C4-2B (cell line): ENCODE measurements around the gene DOCK3.

Experiments
- H3K27ac ChIP-seq: fragments of 450-650 bp; 2 replicates; pipeline ENCODE4 v1.5.1; 2017
- ZFX ChIP-seq: fragments of 450-650 bp; IDR thresholded peaks from 2 replicates; pipeline ENCODE4 v1.6.1; 2017
- TF ChIP-seq, protein P1 (sequence below): fragments of 450-650 bp; conservative IDR thresholded peaks from 2 replicates; pipeline ENCODE4 v1.5.1; 2017; ENCODE audit warnings: mild to moderate bottlenecking

Gene DOCK3

DNA sequence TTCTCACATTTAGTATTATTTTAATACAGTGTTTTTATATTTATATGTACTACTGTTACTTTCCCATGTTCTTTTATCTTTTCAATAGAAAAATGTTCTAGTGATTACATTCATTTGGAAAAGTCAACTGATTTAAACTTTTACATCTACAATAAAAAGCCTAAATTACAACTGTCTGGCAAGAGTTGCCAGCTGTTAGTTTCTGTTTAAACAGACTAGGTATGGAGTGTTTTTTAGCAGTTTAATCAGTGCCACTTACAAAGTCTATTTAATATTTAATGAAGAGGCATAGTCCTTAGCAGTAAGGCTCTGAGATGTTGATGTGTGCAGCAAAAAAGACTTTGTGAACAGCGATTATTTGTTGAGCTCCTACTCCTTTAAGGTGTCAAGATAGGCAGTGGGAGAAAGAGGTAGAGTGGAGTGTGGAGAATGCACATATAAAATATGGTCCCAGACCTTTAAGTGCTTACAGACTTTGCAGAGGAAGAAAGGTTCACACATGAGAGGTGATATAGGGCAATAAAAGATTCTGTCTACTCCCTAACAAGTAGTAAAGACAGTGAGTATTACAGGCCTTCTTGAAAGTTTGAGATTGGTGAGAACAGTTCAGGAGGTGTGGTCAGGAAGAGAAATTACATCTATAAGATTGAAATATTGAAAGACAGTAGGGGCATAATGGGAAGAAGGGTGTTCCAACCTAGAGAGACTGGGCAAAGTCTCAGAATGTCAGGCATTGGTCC lies 320.5 kb downstream of the DOCK3 start:
- TF ChIP-seq, protein P1, sequence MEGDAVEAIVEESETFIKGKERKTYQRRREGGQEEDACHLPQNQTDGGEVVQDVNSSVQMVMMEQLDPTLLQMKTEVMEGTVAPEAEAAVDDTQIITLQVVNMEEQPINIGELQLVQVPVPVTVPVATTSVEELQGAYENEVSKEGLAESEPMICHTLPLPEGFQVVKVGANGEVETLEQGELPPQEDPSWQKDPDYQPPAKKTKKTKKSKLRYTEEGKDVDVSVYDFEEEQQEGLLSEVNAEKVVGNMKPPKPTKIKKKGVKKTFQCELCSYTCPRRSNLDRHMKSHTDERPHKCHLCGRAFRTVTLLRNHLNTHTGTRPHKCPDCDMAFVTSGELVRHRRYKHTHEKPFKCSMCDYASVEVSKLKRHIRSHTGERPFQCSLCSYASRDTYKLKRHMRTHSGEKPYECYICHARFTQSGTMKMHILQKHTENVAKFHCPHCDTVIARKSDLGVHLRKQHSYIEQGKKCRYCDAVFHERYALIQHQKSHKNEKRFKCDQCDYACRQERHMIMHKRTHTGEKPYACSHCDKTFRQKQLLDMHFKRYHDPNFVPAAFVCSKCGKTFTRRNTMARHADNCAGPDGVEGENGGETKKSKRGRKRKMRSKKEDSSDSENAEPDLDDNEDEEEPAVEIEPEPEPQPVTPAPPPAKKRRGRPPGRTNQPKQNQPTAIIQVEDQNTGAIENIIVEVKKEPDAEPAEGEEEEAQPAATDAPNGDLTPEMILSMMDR = no peak
- TF ChIP-seq ZFX = no peak
- no peak overlapping the region for H3K27ac ChIP-seq

DNA sequence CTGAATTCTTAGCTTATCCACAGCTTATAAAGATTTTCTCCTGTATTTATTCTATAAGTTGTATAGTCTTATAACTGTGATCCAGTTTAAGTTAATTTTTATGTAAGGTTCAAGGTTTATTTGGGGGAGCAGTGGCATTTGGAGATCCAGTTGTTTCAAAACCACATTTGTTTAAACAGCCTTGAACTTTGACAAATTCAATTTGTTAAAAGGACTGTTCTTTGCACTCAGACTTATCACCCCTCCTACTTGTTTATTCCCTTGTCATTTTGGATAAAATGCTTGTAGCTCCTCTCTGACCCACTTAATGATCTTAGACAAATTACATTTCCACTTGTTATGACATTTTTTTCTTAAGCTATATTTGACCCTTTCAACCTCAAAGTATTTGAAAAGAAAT lies 327.8 kb downstream of the DOCK3 start:
- no peak for TF ChIP-seq ZFX
- TF ChIP-seq, protein P1 = no peak
- no peak overlapping the region for H3K27ac ChIP-seq

DNA sequence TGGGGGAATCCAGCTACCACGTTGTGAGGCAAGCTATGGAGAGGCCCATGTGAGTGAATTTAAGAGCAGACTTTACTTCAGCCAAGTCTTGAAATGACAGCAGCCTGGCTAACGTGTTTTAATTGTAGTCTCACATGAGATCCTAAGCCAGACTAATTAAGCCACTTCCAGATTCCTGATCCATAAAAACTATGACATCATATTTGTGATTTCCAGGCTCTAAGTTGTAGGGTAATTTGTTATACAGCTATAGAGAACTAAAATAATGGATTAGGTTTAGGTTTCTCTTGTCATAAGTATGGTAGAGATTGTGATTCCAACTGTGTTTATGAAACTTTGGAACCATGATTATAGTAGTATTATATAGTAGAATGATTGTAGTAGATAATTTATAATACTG lies 329.5 kb downstream of the DOCK3 start:
- TF ChIP-seq, protein P1 = no peak
- TF ChIP-seq ZFX = no peak
- H3K27ac ChIP-seq = no peak overlapping the region

DNA sequence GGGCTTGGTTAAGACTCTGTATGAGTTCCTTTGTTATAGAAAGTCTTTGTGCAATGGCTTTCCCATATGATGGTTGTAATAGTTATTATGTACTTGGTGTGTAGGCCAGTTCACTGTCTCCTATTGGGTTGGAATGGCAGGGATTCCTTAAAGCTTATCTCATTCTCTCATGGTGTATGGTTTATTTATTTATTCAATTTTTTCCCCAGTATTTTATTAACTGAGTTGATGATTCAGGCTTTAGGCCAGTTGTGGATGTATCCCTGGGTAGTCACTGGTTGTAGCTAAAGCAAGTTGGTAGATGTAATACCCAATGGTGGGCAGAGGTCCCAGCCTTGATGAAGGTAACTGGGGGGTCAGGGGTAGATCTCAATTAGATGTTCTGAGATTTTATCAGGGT lies 349.4 kb downstream of the DOCK3 start:
- no peak for TF ChIP-seq ZFX
- TF ChIP-seq, protein P1 = no peak
- no peak overlapping the region for H3K27ac ChIP-seq

DNA sequence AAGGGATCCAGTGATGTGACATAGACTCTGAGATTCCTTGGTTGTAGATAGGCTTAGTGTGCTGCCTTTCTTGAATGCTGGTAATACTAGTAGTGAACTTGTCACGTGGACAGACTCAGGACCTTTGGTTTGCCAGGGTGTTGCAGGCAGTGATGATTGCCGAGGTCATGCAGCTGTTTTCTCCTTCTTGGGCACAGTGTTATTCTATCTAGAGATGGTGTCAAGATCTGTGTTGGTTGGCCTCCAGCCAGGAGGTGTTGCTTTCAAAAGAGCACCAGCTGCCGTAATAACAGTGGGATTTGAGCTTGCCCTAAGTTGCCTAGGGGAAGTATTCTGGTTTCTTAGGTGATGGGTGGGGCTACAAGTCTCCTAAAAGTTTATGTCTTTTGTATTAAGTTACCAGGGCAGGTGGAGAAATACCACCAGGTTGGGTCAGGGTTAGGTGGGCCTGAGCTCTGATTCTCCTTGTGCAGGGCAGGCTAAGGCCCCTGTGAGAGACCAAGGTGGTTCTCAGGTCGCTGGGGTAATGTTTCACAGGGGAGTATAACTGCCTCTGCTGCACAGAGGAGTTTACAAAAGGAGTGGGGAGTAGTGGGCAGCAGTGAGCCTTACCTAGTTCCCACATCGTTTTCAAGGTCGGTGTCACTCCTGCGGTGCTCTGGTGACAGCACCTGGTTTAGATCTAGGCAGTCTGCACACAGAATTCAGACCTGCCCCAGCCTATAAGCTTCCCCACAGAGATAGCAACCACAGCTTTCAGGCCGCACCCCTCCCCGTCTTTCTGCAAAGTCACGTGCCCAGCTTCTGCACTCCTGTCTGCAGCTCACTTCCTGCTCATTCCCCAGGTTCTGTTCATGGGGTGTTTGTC lies 350.3 kb downstream of the DOCK3 start:
- TF ChIP-seq ZFX = no peak
- TF ChIP-seq, protein P1 = no peak
- H3K27ac ChIP-seq = no peak overlapping the region

DNA sequence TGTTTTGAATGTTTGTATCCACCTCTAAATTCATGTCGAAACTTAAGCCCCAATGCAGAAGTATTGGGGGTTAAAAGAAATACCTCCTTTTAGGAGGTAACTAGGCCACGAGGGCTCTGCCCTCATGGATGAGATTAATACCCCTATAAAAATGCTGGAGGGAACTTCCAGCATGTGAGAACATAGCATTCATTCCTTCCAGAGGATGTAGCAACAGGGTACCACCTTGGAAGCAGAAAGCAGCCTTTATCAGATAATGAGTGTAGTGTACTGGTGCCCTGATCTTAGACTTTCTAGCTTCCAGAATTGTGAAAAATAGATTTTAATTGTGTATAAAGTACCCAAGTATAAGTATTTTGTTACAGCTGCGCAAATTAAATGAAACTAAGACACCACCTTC lies 356.9 kb downstream of the DOCK3 start:
- H3K27ac ChIP-seq = no peak overlapping the region
- no peak for TF ChIP-seq ZFX
- TF ChIP-seq, protein P1 = no peak

DNA sequence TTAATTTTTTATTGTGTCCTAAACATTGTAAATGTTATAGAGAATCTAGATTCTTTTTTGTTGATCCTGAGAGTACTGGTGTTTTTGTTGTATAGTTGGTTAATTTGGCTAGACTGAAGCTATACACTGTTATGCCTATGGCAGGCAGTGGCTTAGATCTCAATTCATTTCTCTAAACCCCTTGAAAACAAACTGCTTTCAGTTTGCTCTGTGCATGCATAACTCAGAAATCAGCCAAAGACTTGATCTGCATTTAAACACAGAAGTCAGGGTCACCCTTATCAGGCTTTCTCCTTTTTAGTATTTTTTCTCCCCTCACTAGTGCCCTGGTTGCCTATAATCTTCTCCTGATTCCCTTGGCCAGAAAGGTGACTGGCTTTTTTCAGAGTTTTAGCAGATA lies 360.9 kb downstream of the DOCK3 start:
- TF ChIP-seq, protein P1 = no peak
- TF ChIP-seq ZFX = no peak
- no peak overlapping the region for H3K27ac ChIP-seq
